Activated gamma-delta T cell treated with Interleukin-2 at 50 U/mL for 16 hours (primary cell): ENCODE results near the gene DOP1A.

ENCODE experiments used
- DNase-seq: peaks from one replicate; pipeline ENCODE4 v3.0.0-alpha.2; 2020

DOP1A gene

DNA sequence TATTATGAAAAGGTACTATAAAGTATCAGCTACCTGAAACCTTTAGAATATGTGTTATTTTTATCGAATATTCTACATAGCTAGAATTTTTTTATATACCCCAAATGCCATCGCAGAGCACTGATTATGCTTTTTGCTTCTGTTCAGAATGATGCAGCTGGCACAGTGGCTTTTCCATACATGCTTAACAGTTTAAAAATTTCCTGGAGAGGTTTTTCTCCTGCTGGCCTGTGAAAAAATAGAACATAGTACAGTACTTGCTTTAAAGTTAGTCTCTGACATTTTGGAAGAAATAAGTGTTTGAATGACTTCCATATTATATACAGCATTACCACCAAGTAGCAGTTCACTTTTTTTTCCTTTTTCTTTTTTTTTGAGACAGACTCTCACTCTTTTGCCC lies 5.3 kb downstream of the DOP1A start:
- DNase-seq: no peak

DNA sequence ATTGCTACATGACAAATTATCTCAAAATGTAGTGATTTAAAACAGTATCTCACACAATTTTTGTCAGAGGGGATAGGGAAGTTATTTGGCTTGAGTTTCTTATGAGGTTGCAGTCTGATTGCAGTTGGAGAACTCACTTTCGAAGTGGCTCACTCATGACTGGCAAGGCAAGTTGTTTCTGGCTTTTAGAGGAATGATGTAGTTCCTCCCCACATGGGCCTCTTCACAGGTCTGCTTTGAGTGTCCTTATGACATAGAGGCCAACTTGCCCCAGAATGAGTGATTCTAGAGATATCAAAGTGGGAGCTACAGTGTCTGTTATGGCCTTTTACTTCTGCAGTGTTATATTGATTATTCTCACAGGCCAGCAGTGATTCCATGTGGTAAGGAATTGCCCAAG lies 6.1 kb downstream of the DOP1A start:
- no peak for DNase-seq

DNA sequence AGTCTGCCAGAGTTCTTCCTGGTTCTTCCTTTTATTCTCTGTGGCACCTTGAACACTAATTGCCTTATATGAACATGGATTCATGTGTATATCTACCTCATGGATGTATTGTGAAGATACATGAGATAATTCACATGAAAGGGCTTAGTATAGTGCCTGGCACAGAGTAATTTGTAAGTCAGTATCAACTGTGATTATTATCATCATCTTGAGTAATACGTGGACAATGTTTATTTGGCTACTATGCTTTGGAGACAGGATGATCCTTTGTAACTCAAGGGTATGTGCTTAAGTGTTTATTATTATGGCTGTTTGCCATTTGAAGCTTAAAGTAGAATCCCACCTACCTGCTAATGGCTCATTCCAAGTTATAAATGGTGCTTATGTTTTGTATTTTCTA lies 16.0 kb downstream of the DOP1A start:
- no peak for DNase-seq

DNA sequence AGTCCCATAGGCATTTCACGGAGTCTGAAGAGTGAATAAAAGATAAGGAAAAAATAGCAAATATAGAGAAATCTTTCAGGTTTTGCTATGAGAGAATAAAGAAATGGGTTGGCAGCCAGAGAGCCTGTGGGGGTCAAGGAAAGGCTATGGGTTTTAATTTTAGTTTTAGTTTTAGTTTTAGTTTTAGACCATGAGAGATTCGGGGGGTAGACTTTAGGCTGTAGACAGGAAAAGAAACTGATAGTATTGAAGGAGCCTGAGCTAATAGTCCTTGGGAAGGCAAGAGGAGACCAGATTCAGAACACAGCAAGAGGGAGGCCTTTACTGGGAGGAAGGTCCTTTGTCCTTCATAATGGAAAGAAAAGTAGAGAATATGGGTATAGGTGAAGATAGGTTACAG lies 19.3 kb downstream of the DOP1A start:
- DNase-seq: no peak

DNA sequence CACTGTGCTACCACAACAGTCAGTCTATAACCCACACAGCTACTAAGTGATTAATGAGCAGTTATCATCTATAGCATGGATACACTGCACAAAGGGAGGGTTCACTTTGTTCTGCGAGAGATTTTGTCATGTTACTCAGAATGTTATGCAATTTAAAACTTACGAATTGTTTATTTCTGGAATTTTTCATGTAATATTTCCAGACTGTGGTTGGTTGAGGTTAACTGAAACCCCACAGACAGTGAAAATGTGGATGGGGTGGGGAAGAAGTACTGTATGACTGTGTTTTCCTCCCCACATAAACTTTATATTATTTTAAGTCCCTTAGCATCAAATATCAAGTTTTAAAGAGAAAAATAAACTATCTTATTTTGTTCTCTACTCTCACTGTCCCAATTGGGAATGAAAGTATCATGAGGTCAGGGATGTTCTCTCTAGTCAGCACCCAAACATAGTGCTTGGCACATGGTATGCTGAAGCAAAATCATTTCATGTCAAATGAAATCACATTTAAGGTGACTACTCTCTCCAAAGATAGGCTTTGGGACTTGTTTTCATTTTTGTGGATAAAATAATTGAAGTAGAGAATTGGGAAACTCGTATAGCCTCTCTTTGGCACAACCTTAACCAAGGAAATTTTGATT lies 25.4 kb downstream of the DOP1A start:
- no peak for DNase-seq

DNA sequence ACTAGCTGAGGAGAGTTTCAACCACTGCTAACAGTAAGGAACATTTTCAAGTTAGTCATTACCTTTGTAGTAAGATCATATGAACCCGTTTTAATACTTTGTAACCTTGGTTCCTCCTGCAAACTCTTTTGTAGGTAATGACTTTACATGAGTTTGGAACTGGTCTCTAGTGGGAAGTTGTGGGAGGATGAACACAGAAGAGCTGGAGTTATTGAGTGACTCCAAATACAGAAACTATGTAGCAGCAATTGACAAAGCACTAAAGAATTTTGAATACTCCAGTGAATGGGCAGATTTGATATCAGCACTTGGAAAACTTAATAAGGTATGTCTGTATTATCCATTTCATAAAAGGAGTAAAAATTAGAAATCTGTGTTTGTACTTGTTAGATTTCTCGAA lies 29.3 kb downstream of the DOP1A start:
- no peak for DNase-seq

DNA sequence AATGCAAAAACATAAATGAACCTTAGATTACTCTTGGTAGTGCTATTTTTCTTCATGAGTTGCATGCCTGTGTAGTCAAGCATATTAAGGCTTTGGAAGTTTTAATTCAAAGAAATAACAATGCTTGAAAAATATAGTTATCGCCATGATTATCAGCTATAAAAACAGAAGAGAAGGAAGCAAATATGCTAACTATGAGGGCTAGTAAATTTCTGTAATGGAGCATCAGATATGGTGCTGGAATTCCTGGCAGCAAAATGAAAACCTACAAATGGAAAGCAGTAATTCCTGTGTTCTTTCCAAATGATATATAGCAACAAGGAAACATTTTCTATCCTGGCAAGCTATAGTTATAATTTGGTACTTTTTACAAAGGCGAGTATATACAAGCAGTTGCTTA lies 29.7 kb downstream of the DOP1A start:
- no peak for DNase-seq

DNA sequence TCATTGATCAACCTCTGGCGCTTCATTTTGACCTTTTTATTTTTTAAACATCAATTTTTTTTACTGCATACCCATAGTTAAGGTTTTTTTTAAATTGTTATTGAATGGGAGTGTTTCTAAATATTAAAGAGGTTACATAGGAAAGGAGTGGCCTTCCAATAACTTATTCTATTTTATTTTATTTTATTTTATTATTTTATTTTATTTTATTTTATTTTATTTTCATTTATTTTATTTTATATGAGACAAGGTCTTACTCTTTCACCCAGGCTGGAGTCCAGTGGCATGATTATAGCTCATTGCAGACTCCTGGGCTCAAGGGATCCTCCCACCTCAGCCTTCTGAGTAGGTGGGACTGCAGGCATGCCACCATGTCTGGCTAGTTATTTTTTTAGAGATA lies 30.2 kb downstream of the DOP1A start:
- no peak for DNase-seq

DNA sequence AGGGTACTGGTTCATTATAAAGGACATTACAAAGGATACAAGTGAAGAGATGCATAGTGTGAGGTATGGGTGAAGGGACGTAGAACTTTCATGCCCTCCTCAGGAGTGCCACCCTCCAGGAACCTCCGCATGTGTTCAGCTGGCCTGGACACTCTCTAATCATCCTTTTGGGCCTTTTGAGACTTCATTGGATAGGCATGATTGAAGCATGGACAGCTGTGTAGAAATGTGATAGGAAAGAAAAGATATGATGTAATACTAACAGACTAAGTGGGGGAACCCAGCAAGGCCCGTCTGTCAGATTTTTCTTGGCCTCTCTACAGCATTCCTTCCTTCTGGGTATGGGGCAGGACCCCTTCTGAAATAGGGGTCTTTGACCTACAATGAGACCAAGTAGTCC lies 31.1 kb downstream of the DOP1A start:
- no peak for DNase-seq

DNA sequence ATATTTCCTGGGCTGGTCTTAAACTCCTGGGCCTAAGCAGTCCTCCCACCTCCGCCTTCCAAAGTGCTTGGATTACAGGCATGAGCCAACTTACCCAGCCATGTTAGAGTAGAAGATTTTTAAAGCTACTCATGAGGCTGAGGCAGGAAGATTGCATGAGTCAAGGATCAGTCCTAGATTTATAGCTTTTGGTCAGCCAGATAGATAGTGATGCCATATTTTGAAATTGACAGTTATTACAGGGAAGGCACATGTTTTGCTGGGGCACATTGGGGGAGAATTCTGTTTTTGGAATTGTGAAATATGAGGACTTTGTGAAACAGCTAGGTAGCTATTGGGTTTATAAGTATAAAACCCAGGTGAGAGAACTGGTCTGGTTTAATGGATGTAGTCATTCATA lies 40.9 kb downstream of the DOP1A start:
- DNase-seq: no peak

DNA sequence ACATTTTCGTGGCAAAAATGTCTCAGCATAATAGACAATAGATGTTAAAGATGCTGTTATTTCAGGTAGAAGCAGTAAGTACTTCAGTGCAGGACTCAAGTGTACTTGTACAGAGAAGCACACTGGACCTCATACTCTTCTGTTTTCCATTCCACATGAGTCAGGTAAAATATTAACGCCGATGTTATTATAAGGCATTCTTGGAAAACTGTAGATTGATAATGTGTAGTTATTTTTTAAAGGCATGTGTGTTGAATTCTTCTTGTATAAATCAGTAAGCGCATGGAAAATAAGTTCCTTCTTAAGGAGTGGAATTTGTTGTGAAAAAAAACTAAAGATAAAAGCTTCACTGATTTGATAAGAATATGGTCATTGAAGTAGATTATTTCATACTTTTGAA lies 45.8 kb downstream of the DOP1A start:
- DNase-seq: no peak

DNA sequence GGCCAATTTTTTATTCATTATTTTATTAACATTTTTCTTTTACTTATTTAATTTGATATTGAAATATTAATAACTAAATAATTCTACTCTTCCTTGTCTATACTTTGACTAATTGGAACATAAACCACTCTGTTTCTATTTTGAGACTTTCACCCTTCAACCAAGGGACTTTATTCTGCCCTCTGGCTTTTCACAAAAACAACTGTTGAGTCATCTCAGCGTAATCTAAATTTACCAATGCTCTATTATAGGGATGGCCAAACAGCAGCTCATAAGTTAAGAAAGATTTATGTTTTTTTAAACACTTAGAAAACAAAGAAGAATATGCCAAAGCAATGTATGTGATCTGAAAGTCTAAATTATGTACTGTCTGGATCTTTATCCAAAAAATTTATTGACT lies 46.7 kb downstream of the DOP1A start:
- DNase-seq: no peak

DNA sequence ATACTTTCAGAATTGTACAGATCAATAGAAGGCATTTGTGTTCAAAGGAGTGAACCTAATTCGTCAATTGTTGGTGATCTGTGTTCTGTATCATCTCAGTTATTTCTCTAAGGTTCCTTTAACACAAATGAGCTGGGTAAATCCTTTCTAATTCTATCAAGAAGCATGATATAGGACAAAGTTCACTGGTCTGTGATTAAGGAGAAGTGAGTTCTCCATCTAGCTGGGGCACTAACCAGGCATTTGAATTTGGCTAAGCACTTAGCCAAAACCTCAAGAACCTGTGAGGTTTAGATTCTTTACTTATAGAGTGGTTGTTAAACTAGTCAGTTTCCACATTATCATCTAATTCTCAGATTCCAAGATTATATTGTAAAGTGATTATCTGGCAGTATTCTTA lies 50.3 kb downstream of the DOP1A start:
- DNase-seq: no peak

DNA sequence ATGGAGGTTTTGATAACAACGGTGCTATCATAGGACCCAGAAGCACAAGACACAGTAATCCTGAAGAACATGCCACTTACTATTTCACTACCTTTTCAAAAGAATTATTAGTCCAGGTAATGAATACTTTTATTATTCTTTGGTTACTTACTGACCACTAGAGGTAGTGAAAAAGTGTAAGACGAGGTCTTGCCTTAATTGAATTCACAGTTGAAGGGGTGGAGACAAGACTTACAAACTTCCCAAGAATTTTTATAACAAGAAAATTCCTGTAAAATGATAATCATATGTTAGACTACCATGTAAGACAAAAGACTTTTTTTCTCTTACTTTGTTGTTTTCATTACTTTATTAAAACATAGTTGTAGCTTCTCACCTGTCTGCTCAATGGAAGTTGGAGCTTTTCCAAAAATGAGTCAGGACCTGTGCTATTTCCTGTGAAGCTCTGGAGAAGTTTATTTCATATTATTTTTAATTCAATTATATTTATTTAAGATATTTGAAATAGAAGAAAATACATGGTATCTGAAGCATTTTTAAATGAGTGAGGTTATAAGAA lies 52.4 kb downstream of the DOP1A start:
- no peak for DNase-seq

DNA sequence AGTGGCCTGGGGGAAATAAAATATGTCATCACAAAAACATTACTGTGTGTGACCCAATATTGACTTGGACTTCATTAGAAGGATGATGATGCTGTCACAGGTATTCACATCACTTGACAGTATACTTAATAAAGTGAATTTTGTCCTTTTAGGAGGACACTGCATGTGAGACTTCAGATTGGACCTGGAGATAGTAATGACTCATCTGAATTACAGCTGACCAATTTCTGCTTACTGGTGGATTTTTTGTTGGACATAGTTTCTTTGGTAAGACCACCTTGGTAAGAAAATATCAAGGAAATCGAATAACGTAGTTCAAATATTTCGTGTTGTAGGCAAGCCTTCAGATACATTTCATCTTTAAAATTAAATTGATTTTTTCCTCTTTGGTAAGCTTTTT lies 57.1 kb downstream of the DOP1A start:
- no peak for DNase-seq

DNA sequence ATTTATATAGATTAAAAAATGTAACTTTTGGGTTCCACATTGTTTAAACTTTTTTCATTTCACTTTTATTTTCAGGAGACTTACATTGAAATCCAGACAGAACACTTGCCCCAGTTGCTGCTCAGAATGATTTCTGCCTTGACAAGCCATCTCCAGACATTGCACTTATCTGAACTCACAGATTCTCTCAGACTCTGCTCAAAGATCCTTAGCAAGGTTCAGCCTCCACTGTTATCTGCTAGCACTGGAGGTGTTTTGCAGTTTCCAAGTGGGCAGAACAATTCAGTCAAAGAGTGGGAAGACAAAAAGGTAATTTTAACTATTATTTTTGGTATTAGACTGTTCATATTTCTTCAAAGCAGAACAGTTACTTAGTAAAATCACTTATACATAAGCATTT lies 58.0 kb downstream of the DOP1A start:
- no peak for DNase-seq

DNA sequence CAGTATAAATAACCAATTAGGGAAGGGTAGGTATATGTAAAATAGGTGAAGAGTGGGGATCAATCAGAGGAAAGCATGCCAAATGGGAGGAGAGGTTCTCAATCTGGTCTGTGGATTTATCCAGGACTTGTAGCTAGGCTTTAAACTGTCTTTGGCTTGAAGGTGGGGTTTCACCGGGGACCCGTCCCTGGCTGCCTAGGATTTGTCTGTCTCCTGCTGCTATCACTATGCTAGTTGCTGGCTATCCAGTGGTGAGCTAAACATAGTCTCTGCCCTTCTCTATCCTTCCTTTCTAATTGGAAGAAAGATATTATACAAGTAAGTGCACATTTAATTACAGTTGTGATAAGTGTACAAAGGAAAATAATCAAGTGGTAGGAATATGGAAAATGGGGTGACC lies 58.8 kb downstream of the DOP1A start:
- DNase-seq: no peak

DNA sequence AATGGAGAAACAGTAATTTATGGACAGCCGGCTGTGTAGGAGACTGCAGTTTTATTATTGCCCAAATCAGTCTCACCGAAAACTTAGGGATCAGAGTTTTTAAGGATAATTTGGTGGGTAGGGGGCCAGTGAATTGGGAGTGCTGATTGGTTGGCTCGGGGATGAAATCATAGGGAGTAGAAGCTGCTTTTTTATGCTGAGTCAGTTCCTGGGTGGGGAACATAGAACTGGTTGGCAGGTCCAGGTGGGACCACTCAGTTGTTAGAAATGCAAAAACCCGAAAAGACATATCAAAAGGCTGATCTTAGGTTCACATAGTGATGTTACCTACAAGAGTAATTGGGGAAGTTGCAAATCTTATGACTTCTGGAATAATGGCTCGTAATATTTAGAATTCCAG lies 59.3 kb downstream of the DOP1A start:
- DNase-seq: no peak

DNA sequence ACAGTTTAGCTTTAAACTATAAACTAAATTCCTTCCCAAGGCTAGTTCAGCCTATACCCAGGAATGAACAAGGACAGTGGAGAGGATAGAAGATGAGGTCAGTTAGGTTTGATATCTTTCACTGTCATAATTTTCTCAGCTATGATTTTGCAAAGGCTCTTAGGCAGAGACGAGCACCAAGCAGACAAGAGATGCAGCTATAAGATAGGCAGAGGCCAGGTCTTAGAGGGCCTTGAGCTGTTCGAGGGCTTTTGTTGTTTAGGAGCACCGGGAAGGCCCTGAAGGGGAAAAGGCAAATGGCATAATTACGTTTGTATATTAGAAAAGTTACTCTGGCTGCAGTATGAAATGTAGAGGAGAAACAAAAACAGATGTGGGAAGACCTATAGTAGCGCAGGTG lies 59.8 kb downstream of the DOP1A start:
- DNase-seq: no peak

DNA sequence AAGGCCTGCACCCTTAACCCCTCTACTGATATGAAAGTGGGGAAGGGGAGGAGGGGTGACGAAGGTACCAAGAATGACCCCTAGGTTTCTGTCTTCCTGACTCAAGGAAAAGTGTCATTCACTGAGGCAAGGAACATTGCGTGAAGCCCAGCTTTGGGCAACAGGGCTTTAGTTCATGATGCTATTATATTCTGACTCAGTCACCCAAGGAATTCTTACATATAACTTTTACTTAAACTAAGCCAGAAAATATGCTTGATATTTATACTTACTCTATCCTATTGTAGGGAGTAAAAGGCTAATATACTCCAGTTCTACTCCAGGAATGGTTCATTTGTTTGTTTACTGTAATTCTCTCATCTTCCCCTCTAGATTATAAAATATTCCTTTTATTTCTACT lies 60.5 kb downstream of the DOP1A start:
- DNase-seq: no peak

DNA sequence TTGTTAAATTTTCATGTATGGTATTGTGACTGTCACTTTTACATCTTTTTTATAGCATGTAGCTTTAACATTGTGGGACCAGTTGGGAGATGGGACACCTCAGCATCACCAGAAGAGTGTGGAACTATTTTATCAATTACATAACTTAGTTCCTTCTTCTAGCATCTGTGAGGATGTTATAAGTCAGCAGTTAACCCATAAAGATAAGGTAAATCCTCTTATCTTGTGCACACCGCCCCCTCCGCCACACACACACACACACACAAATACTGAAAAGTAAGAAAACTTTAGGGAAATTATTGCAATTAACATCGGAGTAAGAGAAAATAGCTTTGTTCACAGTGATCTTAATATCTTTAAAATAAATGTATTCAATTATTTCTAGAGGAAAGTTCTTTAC lies 64.7 kb downstream of the DOP1A start:
- no peak for DNase-seq

DNA sequence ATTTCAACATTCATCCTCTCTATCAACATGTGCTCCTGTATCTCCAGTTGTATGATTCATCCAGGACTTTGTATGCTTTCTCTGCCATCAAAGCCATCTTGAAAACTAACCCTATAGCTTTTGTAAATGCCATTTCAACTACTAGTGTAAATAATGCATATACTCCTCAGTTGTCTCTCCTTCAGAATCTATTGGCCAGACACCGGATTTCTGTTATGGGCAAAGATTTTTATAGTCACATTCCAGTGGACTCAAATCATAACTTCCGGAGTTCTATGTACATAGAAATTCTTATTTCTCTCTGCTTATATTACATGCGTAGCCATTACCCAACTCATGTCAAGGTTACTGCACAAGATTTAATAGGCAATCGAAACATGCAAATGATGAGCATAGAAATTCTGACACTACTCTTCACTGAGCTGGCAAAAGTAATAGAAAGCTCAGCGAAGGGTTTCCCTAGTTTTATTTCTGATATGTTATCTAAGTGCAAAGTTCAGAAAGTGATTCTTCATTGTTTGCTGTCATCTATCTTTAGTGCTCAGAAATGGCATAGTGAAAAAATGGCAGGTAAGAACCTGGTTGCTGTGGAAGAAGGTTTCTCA lies 70.7 kb downstream of the DOP1A start:
- DNase-seq: no peak

DNA sequence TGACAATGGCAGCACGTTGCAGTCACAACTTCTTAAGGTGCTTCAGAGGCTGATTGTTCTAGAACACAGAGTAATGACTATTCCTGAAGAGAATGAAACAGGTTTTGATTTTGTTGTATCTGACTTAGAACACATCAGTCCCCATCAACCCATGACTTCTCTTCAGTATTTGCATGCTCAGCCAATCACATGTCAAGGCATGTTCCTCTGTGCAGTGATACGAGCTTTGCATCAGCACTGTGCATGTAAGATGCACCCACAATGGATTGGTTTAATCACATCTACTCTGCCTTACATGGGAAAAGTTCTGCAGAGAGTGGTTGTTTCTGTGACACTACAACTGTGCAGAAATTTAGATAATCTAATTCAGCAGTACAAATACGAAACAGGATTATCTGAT lies 71.3 kb downstream of the DOP1A start:
- no peak for DNase-seq

DNA sequence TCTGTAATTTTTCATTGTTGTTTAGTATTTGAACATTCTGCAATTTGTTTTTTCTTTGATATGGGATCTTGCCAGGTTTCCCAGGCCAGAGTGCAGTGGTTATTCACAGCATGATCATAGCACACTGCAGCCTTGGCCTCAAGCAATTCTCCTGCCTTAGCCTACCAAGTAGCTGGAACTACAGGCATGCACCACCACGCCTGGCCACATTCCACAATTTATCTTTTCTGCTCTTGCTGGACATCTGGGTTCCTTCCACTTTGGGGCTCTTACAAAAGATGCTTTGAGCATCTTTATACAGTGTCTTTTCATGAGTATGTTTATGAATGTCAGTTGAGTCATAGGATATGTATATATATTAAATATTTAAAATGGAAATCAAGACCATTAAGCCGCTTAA lies 83.6 kb downstream of the DOP1A start:
- no peak for DNase-seq

DNA sequence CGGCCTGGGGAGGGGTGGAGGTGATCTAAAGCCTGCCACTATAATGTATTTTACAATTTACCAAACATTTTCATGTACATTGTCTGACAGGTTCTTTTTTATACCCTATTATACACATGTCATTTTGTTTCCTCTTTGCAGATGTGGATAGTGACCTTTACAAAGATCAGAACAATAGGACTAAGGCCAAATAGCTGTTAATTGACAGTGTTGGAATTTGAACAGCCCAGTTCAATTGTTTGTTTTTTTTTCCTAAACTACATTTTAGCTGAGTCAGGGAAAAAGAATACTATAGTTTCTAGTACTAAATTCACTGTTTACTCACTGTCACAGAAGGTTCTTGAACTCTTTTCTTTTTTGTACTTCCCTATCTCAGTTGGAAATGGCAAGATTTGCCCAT lies 85.4 kb downstream of the DOP1A start:
- DNase-seq: no peak
